HepG2 (cell line): ENCODE data around the gene NCMAP.

Source experiments
- AGO2 ChIP-seq: fragments of 200-400 bp; formaldehyde crosslinking; optimal IDR thresholded peaks from 2 replicates; pipeline ENCODE3; 2017; ENCODE audit warnings: mild to moderate bottlenecking, low read depth, low read length, moderate library complexity
- CTCF ChIP-seq: sonication (generic); formaldehyde crosslinking; IDR thresholded peaks from 2 replicates; pipeline ENCODE4 v1.5.0; 2020; ENCODE audit warnings: mild to moderate bottlenecking, missing genetic modification reagents, moderate library complexity
- ESRRA ChIP-seq: sonication (generic); formaldehyde crosslinking; IDR thresholded peaks from 2 replicates; pipeline ENCODE4 v1.5.1; 2020; ENCODE audit warnings: mild to moderate bottlenecking, low read depth, missing genetic modification reagents
- FOXM1 ChIP-seq: sonication (generic); formaldehyde crosslinking; IDR thresholded peaks from 2 replicates; pipeline ENCODE4 v1.5.0; 2020; ENCODE audit warnings: missing genetic modification reagents
- KAT2B ChIP-seq: fragments of 150-350 bp; IDR thresholded peaks from 2 replicates; pipeline ENCODE4 v1.6.1; 2014; ENCODE audit warnings: low read depth, low read length, borderline replicate concordance
- NBN ChIP-seq: fragments of 450-650 bp; conservative IDR thresholded peaks from 2 replicates; pipeline ENCODE4 v1.6.1; 2017
- NPAS2 ChIP-seq: sonication (generic); formaldehyde crosslinking; IDR thresholded peaks from 2 replicates; pipeline ENCODE4 v1.8.0; 2022; ENCODE audit warnings: mild to moderate bottlenecking, missing genetic modification reagents, borderline replicate concordance
- PAX8 ChIP-seq: sonication (generic); formaldehyde crosslinking; IDR thresholded peaks from 2 replicates; pipeline ENCODE4 v1.8.0; 2022; ENCODE audit warnings: mild to moderate bottlenecking, missing genetic modification reagents, borderline replicate concordance
- POLR2A ChIP-seq, 2 experiments: IDR thresholded peaks; 2 replicates each; pipeline ENCODE4 v1.6.1; 2011; ENCODE audit warnings: low read depth in 2 of 2, low read length in 2 of 2, mild to moderate bottlenecking in 1 of 2, moderate library complexity in 1 of 2; ENCODE audit not compliant: insufficient read depth in 1 of 2
- ZNF530 ChIP-seq: sonication (generic); formaldehyde crosslinking; IDR thresholded peaks from 2 replicates; pipeline ENCODE4 v1.5.0; 2020; ENCODE audit warnings: low read depth, mild to moderate bottlenecking, missing genetic modification reagents
- TF ChIP-seq, protein P1 (sequence below): sonication (generic); formaldehyde crosslinking; IDR thresholded peaks from 2 replicates; pipeline ENCODE4 v1.4.0; 2020; ENCODE audit warnings: missing genetic modification reagents
- TF ChIP-seq, protein P2 (sequence below): sonication (generic); formaldehyde crosslinking; IDR thresholded peaks from 2 replicates; pipeline ENCODE4 v1.8.1; 2022; ENCODE audit warnings: low read depth, mild to moderate bottlenecking, missing genetic modification reagents

GRCh38 chr1:24654010-24654409 lies 98.1 kb downstream of the NCMAP start:
- TF ChIP-seq, protein P1, sequence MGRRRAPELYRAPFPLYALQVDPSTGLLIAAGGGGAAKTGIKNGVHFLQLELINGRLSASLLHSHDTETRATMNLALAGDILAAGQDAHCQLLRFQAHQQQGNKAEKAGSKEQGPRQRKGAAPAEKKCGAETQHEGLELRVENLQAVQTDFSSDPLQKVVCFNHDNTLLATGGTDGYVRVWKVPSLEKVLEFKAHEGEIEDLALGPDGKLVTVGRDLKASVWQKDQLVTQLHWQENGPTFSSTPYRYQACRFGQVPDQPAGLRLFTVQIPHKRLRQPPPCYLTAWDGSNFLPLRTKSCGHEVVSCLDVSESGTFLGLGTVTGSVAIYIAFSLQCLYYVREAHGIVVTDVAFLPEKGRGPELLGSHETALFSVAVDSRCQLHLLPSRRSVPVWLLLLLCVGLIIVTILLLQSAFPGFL (CRISPR knock-in tag) = no peak
- TF ChIP-seq AGO2 (no peak), FOXM1 (no peak), CTCF (CRISPR knock-in tag) (no peak), ZNF530 (CRISPR knock-in tag) (no peak), PAX8 (no peak), NPAS2 (no peak), POLR2A (IDR thresholded peaks at IDR 0.05; ENCODE audit: insufficient read depth in 1 of 2, low read depth in 2 of 2, low read length in 2 of 2) (no peak), ESRRA (CRISPR knock-in tag) (no peak), NBN (no peak), KAT2B (no peak)
- TF ChIP-seq, protein P2, sequence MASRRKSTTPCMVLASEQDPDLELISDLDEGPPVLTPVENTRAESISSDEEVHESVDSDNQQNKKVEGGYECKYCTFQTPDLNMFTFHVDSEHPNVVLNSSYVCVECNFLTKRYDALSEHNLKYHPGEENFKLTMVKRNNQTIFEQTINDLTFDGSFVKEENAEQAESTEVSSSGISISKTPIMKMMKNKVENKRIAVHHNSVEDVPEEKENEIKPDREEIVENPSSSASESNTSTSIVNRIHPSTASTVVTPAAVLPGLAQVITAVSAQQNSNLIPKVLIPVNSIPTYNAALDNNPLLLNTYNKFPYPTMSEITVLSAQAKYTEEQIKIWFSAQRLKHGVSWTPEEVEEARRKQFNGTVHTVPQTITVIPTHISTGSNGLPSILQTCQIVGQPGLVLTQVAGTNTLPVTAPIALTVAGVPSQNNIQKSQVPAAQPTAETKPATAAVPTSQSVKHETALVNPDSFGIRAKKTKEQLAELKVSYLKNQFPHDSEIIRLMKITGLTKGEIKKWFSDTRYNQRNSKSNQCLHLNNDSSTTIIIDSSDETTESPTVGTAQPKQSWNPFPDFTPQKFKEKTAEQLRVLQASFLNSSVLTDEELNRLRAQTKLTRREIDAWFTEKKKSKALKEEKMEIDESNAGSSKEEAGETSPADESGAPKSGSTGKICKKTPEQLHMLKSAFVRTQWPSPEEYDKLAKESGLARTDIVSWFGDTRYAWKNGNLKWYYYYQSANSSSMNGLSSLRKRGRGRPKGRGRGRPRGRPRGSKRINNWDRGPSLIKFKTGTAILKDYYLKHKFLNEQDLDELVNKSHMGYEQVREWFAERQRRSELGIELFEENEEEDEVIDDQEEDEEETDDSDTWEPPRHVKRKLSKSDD (CRISPR knock-in tag) = no peak
